ENCODE measurements around the gene SUPT4H1.

SUPT4H1 gene

DNA sequence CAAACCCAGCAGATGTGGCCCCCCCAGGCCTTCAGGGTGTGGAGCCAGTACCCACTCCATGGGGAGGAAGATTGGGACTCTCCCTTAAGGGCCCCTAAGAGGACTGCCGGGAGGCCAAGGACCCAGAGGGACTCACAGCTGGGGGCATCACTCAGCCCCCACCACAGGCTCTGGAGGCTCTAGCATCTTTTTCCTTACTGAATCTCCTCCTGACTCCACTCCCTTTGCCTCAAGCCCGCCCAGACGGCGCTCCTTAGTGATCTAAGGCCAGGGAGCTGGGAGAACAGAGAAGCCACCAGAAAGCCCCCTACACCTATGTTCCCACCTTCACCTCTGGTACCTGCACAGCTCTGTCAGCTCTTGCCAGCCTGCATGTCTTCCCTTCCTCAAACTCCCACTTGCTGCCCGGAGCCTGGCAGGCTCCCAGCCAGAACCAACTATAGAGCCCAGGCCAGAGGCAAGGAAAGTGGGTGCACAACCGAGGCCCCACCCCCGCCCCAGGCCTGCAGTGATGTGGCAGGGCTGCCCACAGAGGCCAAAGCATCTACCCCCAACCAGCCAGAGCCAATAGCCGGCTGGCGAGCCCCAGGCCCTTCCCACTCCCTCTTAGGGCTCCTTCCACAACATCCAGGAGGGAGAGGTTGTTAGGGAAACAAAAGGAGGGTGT lies 48.9 kb downstream of the SUPT4H1 start:
- DNase-seq, result no peak

DNA sequence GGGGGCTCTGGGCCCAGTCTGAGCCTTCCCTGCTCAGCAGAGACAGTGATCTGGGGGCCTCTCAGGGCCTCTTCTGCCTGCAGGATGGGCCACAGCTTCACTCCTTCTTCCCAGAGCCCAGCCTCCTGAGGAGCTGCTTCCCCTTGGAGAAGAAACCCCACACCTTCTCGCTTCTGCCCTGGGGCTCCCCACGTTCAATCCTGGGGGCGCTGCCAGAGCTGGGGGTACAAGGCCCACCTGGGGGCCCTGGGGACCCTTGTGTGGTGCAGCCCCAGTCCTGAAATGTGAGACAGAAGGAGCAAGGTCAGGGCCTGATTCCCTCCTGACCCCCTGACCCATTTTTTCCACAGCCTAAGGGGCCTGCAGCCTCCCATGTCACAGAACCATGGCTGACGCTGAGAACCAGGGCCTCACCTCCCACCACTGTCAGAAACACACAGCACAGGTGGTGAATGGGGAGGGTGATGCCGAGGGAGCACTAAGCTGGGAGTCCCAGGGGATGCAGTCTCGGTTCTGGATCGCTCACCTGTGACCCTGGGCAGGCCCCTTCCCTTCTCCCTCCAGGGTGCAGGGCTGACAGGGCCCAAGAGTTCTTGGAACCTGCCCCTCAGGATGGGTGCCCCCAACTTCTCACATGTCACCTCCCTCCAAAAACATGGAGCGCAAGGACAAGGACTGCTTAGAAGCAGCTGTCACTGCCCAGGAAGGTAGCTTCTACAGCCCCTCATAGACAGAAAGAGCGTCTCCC lies 49.7 kb downstream of the SUPT4H1 start:
- no peak for DNase-seq

GRCh38 chr17:58301504-58302150 lies 50.4 kb downstream of the SUPT4H1 start:
- no peak for DNase-seq

DNA sequence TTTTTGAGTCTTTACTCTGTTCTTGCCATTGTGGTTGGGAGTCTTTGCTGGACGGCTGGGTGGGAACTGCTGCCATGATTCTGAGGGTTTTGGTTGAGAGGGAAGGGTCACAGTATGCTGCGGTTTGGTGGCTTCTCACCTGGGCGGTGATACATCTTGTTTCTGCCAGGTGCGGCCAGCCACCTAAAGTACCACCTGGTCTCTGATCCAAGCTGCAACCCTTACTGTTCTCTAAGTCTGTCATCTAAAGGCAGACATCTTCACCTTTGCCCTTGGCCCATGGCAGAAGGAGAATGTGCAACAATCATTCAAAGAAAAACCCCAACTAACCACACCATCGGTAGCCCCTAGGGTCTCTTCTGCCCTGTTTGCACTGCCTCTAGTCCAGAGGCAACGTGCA lies 51.7 kb downstream of the SUPT4H1 start:
- no peak for DNase-seq

Data from NCI-H446 (cell line).